Vagina (tissue), 2 donors: ENCODE results near the gene SMOC2.

ENCODE experiments used
- POLR2A ChIP-seq, 2 donors: fragments of 450-650 bp; IDR thresholded peaks; one replicate each; pipeline ENCODE4 v1.6.1; 2017; ENCODE audit warnings: antibody characterized with exemption in 2 of 2, mild to moderate bottlenecking in 2 of 2, moderate library complexity in 2 of 2
- POLR2AphosphoS5 ChIP-seq, 2 donors: sonication (generic); formaldehyde crosslinking; IDR thresholded peaks; one replicate each; pipeline ENCODE4 v1.9.0; 2017; ENCODE audit warnings: antibody characterized with exemption in 2 of 2, mild to moderate bottlenecking in 2 of 2, low read depth in 1 of 2; ENCODE audit not compliant: insufficient read depth in 1 of 2
- TF ChIP-seq, protein P1 (sequence below), 3 experiments: fragments of 450-650 bp in 2 of 3; fragments of 200-600 bp in 1 of 3; sonication (generic) in 1 of 3; IDR thresholded peaks; one replicate each; pipeline ENCODE4 v1.5.1; 2017 to 2019; ENCODE audit warnings: antibody characterized with exemption in 3 of 3, mild to moderate bottlenecking in 2 of 3, moderate library complexity in 2 of 3

DNA sequence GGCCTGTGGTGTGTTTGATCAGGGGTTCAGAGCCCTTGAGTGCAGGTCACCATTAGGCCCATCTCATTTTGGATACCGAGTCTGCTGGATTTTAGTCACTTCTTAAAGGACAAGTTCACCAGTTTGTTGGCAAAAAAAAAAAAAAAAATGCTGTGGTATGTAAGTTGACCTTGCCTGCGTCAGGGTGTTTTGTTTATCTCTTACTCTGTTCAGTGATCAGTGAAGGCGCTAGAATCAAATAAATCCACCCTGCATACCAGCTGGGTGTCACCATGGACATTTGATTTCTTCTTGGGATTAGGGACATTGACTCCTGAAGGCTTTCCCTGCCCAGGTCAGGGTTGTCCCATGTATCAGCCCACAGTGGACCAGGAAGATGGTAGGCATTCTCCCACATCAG lies 6.7 kb downstream of the SMOC2 start:
- TF ChIP-seq, protein P1, sequence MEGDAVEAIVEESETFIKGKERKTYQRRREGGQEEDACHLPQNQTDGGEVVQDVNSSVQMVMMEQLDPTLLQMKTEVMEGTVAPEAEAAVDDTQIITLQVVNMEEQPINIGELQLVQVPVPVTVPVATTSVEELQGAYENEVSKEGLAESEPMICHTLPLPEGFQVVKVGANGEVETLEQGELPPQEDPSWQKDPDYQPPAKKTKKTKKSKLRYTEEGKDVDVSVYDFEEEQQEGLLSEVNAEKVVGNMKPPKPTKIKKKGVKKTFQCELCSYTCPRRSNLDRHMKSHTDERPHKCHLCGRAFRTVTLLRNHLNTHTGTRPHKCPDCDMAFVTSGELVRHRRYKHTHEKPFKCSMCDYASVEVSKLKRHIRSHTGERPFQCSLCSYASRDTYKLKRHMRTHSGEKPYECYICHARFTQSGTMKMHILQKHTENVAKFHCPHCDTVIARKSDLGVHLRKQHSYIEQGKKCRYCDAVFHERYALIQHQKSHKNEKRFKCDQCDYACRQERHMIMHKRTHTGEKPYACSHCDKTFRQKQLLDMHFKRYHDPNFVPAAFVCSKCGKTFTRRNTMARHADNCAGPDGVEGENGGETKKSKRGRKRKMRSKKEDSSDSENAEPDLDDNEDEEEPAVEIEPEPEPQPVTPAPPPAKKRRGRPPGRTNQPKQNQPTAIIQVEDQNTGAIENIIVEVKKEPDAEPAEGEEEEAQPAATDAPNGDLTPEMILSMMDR (IDR thresholded peaks at IDR 0.05) = no peak
- TF ChIP-seq POLR2A (IDR thresholded peaks at IDR 0.05) (no peak), POLR2AphosphoS5 (IDR thresholded peaks at IDR 0.05; ENCODE audit: insufficient read depth in 1 of 2, low read depth in 1 of 2) (no peak)
